ENCODE results near the gene NUP107.

The NUP107 gene

GRCh38 chr12:68775121-68775630, 88.4 kb downstream of the NUP107 start:
- no peak for DNase-seq (ENCODE audit: low spot score)

GRCh38 chr12:68776976-68777610, 90.3 kb downstream of the NUP107 start:
- no peak for DNase-seq (ENCODE audit: low spot score)

GRCh38 chr12:68779280-68779679, 92.5 kb downstream of the NUP107 start:
- DNase-seq (ENCODE audit: low spot score): no peak

GRCh38 chr12:68780731-68781130, 94.0 kb downstream of the NUP107 start:
- DNase-seq (ENCODE audit: low spot score): no peak

GRCh38 chr12:68781728-68782127, 95.0 kb downstream of the NUP107 start:
- DNase-seq (ENCODE audit: low spot score): no peak

GRCh38 chr12:68784015-68784414, 97.2 kb downstream of the NUP107 start:
- DNase-seq (ENCODE audit: low spot score): no peak

GRCh38 chr12:68785358-68785757, 98.6 kb downstream of the NUP107 start:
- DNase-seq (ENCODE audit: low spot score): no peak

GRCh38 chr12:68785823-68786222, 99.0 kb downstream of the NUP107 start:
- DNase-seq (ENCODE audit: low spot score): no peak

GRCh38 chr12:68786929-68787328, 100.2 kb downstream of the NUP107 start:
- DNase-seq (ENCODE audit: low spot score): no peak

- DNase-seq (ENCODE audit: low spot score): no peak
These were observed 101.9 kb downstream of the NUP107 start for GRCh38 chr12:68788554-68789143.

GRCh38 chr12:68789144-68789878, 102.5 kb downstream of the NUP107 start:
- DNase-seq (ENCODE audit: low spot score): no peak

- no peak for DNase-seq (ENCODE audit: low spot score)
These were observed 103.5 kb downstream of the NUP107 start for GRCh38 chr12:68790081-68790951.

- no peak for DNase-seq (ENCODE audit: low spot score)
These were observed 104.1 kb downstream of the NUP107 start for GRCh38 chr12:68790952-68791234.

- DNase-seq (ENCODE audit: low spot score): no peak
These were observed 105.2 kb downstream of the NUP107 start for GRCh38 chr12:68791897-68792481.

GRCh38 chr12:68792952-68793351, 106.2 kb downstream of the NUP107 start:
- peak; percentile 48 for DNase-seq (ENCODE audit: low spot score)

GRCh38 chr12:68793436-68793835, 106.7 kb downstream of the NUP107 start:
- DNase-seq (ENCODE audit: low spot score): no peak

GRCh38 chr12:68793975-68794652, 107.3 kb downstream of the NUP107 start:
- DNase-seq (ENCODE audit: low spot score): no peak

- DNase-seq (ENCODE audit: low spot score): no peak
These were observed 108.0 kb downstream of the NUP107 start for GRCh38 chr12:68794653-68795251.
